GM12873 (cell line): ENCODE results near the gene HIP1.

Source experiments
- TF ChIP-seq, protein P1 (sequence below): IDR thresholded peaks from 2 replicates; pipeline ENCODE4 v1.5.1; 2012; ENCODE audit warnings: low read depth, mild to moderate bottlenecking, moderate library complexity, low read length, control low read depth; ENCODE audit not compliant: insufficient read depth; ENCODE audit errors: missing control alignments

Gene HIP1

DNA sequence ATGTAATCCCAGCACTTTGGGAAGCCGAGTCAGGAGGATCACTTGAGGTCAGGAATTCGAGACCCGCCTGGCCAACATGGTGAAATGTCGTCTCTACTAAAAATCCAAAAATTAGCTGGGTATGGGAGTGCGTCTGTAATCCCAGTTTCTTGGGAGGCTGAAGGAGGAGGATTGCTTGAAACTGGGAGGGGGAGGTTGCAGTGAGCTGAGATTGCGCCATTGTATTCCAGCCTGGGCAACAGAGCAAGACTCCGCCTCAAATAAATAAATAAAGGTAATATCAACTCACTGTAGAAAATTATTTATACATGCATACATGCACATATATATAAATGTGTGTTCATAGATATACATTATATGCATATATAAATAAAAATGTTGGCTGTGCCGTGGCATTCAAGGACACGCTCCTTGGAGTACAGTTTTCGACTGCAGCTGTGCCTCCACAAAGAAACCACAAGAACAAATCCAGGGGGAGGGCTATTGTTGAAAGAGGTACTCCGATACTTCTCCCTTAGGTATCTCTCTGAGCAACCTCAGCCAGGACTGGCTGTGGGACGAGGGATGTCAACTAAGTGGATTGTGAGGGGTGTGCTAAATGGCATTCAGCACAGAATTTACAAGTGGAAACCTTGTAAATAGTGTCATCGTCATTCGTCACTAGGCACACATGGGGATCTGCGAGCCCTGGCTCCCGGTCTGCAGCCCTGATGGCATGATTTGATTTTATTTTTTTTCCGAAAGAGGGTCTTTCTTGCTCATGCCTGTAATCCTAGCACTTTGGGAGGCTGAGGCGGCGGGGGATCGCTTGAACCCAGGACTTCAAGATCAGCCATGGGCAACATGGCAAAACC, 49.3 kb downstream of the HIP1 start:
- TF ChIP-seq, protein P1, sequence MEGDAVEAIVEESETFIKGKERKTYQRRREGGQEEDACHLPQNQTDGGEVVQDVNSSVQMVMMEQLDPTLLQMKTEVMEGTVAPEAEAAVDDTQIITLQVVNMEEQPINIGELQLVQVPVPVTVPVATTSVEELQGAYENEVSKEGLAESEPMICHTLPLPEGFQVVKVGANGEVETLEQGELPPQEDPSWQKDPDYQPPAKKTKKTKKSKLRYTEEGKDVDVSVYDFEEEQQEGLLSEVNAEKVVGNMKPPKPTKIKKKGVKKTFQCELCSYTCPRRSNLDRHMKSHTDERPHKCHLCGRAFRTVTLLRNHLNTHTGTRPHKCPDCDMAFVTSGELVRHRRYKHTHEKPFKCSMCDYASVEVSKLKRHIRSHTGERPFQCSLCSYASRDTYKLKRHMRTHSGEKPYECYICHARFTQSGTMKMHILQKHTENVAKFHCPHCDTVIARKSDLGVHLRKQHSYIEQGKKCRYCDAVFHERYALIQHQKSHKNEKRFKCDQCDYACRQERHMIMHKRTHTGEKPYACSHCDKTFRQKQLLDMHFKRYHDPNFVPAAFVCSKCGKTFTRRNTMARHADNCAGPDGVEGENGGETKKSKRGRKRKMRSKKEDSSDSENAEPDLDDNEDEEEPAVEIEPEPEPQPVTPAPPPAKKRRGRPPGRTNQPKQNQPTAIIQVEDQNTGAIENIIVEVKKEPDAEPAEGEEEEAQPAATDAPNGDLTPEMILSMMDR: no peak

DNA sequence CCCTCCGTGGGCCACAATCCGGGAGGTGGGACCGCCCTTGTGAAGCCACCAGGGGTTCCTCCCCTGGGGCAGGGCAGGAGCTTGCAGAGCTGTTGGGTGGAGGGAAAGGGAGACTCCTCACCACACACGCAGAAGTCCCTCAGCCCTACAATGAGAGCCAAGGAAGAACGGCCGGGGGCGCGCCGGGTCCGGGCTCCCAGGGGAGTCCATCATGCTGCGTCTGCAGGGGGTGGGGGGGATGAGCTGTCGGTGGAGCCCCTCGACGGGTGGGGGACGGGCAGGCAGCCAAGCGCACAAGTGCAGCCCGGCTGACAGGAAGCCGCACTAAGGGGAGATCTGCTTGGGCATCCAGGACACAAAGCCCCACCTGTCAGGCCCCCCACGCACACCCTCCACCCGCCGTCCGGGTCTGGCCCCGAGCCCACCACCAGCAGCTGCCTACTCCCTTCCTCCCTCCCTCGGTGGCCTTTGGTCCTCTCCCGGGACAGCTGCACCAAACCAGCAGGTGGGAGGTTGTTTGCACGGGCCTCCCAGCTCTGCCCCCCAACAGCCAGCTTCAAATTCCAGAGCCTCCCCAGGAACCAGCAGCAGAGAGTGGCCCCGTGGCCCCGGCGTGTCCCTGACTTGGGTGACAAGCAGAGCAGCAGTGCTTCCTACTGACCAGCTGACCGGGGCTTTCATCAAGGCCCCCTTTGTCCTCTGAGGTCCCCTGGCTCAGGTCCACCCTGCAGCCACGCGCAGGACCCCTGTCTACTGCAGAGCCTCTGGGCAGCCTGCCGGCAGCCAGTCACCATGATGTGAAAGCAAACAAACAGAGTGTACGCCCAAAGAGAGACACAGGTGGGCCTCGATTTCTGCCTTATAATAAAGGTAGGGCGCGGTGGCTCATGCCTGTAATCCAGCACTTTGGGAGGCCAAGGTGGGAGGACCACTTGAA, 50.3 kb downstream of the HIP1 start:
- TF ChIP-seq, protein P1: no peak

DNA sequence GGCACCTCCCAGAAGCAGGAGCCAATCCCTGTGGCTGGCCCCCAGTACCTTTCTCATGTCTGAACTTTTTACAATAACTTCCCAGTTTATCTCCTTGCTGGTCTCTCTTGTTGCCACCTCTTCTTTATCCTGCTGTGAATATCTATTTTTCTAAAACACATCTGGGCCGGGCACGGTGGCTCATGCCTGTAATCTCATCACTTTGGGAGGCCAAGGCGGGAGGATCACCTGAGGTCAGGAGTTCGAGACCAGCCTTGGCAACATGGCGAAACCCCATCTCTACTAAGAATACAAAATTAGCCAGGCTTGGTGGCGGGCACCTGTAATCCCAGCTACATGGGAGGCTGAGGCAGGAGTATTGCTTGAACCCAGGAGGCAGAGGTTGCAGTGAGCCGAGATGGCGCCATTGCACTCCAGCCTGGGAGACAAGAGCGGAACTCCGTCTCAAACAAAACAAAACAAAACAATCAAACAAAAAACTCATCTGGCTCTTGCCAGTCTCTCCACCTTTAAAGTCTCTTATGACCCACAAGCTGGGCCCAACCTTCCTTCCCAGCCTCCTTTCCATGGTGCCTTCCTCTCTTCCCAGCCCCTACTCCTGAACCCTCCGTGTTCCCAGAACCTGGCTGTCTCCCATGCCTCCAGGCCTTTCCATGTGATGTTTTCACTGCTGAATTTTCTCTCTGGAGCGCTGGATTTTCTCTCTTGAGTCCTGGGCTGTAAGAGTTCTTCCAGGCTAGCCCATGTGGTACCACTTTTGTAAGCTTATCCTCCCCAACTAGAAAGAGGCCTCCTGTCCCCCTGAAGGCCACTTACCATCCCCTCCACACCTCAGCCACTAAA, 51.3 kb downstream of the HIP1 start:
- TF ChIP-seq, protein P1: no peak

DNA sequence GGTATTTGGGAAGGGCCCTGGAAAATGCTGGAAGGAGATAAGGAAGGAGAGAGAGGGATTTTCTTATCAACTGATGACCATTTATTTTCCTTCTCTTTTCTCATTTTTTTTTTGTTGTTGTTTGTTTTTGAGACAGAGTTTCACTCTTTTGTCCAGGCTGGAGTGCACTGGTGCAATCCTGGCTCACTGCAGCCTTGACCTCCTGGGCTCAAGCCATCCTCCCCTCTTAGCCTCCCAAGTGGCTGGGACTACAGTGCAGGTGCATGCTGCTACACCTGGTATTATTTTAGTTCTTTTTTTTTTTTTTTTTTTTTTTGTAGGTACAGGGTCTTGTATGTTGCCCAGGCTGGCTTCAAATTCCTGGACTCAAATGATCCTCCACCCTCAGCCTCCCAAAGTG, 52.2 kb downstream of the HIP1 start:
- TF ChIP-seq, protein P1: no peak

DNA sequence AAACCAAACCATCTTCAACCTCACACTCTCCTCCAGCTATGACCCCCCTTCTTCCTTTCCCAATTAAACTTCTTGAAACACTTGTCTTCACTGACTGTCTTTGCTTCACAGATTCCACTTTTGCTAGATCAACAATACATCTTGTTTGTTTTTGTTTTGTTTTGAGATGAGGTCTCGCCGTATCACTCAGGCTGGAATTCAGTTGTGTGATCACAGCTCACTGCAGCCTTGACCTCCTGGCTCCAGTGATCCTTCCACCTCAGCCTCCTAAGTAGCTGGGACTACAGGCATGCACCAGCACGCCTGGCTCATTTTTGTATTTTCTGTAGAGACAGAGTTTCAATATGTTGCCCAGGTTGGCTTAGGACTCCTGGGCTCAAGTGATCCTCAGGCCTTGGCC, 59.7 kb downstream of the HIP1 start:
- TF ChIP-seq, protein P1: no peak

DNA sequence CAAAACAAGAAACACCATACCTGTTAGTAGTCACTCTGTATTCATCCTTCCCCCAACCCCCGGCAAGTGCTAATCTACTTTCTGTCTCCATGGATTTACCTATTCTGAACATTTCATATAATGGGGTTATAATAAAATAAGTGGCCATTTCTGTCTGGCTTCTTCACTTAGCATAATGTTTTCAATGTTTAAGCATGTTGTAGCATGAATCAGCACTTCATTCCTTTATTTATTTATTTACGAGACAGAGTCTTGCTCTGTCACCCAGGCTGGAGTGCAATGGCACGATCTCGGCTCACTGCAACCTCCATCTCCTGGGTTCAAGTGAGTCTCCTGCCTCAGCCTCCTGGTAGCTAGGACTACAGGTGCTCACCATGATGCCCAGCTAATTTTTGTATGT, 69.2 kb downstream of the HIP1 start:
- TF ChIP-seq, protein P1: no peak
